ENCODE data around the gene RBP5.

DNA sequence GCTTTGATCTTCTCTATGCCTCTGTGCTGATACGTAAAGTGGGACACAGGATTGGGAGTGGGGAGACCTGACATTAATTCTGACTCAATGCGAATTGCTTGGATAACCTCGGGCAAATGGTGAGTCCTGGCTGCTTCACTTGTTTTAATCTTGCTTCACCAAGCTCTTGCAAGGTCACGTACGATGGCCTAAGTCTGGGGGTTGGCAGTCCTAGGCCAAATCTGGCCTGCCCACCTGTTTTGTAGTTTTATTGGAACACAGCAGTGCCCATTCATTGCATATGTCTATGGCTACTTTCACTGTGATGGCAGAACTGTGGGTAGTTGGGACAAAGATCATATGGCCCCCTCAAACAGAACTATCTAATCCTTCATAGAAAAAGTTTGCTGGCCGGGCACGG is 14.9 kb upstream of the RBP5 start:
- no peak for TF ChIP-seq POLR2A (IDR thresholded peaks at IDR 0.05)
- TF ChIP-seq, protein P1, sequence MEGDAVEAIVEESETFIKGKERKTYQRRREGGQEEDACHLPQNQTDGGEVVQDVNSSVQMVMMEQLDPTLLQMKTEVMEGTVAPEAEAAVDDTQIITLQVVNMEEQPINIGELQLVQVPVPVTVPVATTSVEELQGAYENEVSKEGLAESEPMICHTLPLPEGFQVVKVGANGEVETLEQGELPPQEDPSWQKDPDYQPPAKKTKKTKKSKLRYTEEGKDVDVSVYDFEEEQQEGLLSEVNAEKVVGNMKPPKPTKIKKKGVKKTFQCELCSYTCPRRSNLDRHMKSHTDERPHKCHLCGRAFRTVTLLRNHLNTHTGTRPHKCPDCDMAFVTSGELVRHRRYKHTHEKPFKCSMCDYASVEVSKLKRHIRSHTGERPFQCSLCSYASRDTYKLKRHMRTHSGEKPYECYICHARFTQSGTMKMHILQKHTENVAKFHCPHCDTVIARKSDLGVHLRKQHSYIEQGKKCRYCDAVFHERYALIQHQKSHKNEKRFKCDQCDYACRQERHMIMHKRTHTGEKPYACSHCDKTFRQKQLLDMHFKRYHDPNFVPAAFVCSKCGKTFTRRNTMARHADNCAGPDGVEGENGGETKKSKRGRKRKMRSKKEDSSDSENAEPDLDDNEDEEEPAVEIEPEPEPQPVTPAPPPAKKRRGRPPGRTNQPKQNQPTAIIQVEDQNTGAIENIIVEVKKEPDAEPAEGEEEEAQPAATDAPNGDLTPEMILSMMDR (IDR thresholded peaks at IDR 0.05): no peak
- TF ChIP-seq POLR2AphosphoS5 (IDR thresholded peaks at IDR 0.05): no peak
- TF ChIP-seq EP300 (IDR thresholded peaks at IDR 0.05): no peak

Data from stomach (tissue), 4 donors.